ENCODE measurements around the gene NDUFC2.
"Not testable (repeated sequence)": the region's sequence is repeated elsewhere in the genome, so short reads cannot be mapped to it uniquely, and the experiment has no call there.

NDUFC2 gene

GRCh38 chr11:78049348-78049747 lies 30.3 kb downstream of the NDUFC2 start:
- DNase-seq = no peak

- no peak for DNase-seq
Measured at GRCh38 chr11:78048561-78048960, 31.1 kb downstream of the NDUFC2 start.

GRCh38 chr11:78046486-78046854 lies 33.2 kb downstream of the NDUFC2 start:
- DNase-seq = no peak

- DNase-seq = peak; percentile 92
Measured at GRCh38 chr11:78045851-78046485, 33.7 kb downstream of the NDUFC2 start.

- DNase-seq = no peak
Measured at GRCh38 chr11:78044706-78045105, 35.0 kb downstream of the NDUFC2 start.

- DNase-seq = no peak
Measured at GRCh38 chr11:78041843-78042440, 37.7 kb downstream of the NDUFC2 start.

GRCh38 chr11:78041380-78041719 lies 38.3 kb downstream of the NDUFC2 start:
- DNase-seq = not testable (repeated sequence)

- no peak for DNase-seq
Measured at GRCh38 chr11:78040691-78041379, 38.8 kb downstream of the NDUFC2 start.

GRCh38 chr11:78039919-78040671 lies 39.6 kb downstream of the NDUFC2 start:
- DNase-seq = peak; percentile 66

GRCh38 chr11:78039391-78039918 lies 40.2 kb downstream of the NDUFC2 start:
- DNase-seq = no peak

- DNase-seq = no peak
Measured at GRCh38 chr11:78038697-78039313, 40.9 kb downstream of the NDUFC2 start.

- no peak for DNase-seq
Measured at GRCh38 chr11:78037825-78038620, 41.6 kb downstream of the NDUFC2 start.

- no peak for DNase-seq
Measured at GRCh38 chr11:78037056-78037455, 42.6 kb downstream of the NDUFC2 start.

- no peak for DNase-seq
Measured at GRCh38 chr11:78036313-78036712, 43.3 kb downstream of the NDUFC2 start.

- no peak for DNase-seq
Measured at GRCh38 chr11:78034623-78035022, 45.0 kb downstream of the NDUFC2 start.

GRCh38 chr11:78033040-78033439 lies 46.6 kb downstream of the NDUFC2 start:
- DNase-seq = no peak

- no peak for DNase-seq
Measured at GRCh38 chr11:78032090-78032489, 47.6 kb downstream of the NDUFC2 start.

GRCh38 chr11:78031629-78032028 lies 48.0 kb downstream of the NDUFC2 start:
- no peak for DNase-seq

GRCh38 chr11:78030429-78031325 lies 49.0 kb downstream of the NDUFC2 start:
- DNase-seq = no peak

- not testable (repeated sequence) for DNase-seq
Measured at GRCh38 chr11:78028423-78028822, 51.2 kb downstream of the NDUFC2 start.

GRCh38 chr11:78027759-78028158 lies 51.9 kb downstream of the NDUFC2 start:
- no peak for DNase-seq
